ENCODE data around the gene CCDC93.

Gene CCDC93

GRCh38 chr2:118045286-118045685 is 31.4 kb upstream of the CCDC93 start:
- Histone ChIP-seq H3K4me1 (ENCODE audit: low read length) (peaks cover 39% of the 10 kb centered on the region), H2AFZ (ENCODE audit: low read depth, low read length) (no peak overlapping the region), H3K27ac (ENCODE audit: low read length) (no peak overlapping the region), H3K4me3 (ENCODE audit: low read length) (no peak overlapping the region), H3K36me3 (replicated peaks; ENCODE audit: low read depth, low read length) (no peaks in the 10 kb centered on the region), H3K27me3 (ENCODE audit: low read depth, low read length) (peaks cover 3% of the 10 kb centered on the region; the same call in 1 of the 2 replicates), H3K79me2 (ENCODE audit: low read length) (no peaks in the 10 kb centered on the region), H4K20me1 (ENCODE audit: insufficient read depth, low read length) (no peaks in the 10 kb centered on the region), H3K9ac (ENCODE audit: low read length) (no peak overlapping the region), H3K4me2 (ENCODE audit: low read length) (no peak overlapping the region), H3K9me3 (ENCODE audit: insufficient read depth, low read length) (no peaks in the 10 kb centered on the region)
- TF ChIP-seq CTCF (IDR thresholded peaks at IDR 0.05; ENCODE audit: low read depth, low read length) (no peak), EZH2phosphoT487 (IDR thresholded peaks at IDR 0.05; ENCODE audit: low read depth) (no peak)

- H3K9me3 ChIP-seq (ENCODE audit: insufficient read depth, low read length) = no peaks in the 10 kb centered on the region
- H4K20me1 ChIP-seq (ENCODE audit: insufficient read depth, low read length) = no peaks in the 10 kb centered on the region
- no peak overlapping the region for H3K27ac ChIP-seq (ENCODE audit: low read length)
- peaks cover 35% of the 10 kb centered on the region for H3K4me1 ChIP-seq (ENCODE audit: low read length)
- H3K79me2 ChIP-seq (ENCODE audit: low read length) = no peaks in the 10 kb centered on the region
- no peaks in the 10 kb centered on the region for H3K36me3 ChIP-seq (replicated peaks; ENCODE audit: low read depth, low read length)
- peaks cover 3% of the 10 kb centered on the region; the same call in 1 of the 2 replicates for H3K27me3 ChIP-seq (ENCODE audit: low read depth, low read length)
- H3K4me3 ChIP-seq (ENCODE audit: low read length) = no peak overlapping the region
- no peak overlapping the region for H3K9ac ChIP-seq (ENCODE audit: low read length)
- no peak overlapping the region for H2AFZ ChIP-seq (ENCODE audit: low read depth, low read length)
- no peak for TF ChIP-seq EZH2phosphoT487 (IDR thresholded peaks at IDR 0.05; ENCODE audit: low read depth)
- no peak for TF ChIP-seq CTCF (IDR thresholded peaks at IDR 0.05; ENCODE audit: low read depth, low read length)
- no peak overlapping the region for H3K4me2 ChIP-seq (ENCODE audit: low read length)
Observed at GRCh38 chr2:118044854-118045253, 31.0 kb upstream of the CCDC93 start.

- no peak overlapping the region for H3K4me2 ChIP-seq (ENCODE audit: low read length)
- TF ChIP-seq CTCF (IDR thresholded peaks at IDR 0.05; ENCODE audit: low read depth, low read length) (no peak), EZH2phosphoT487 (IDR thresholded peaks at IDR 0.05; ENCODE audit: low read depth) (no peak)
- H2AFZ ChIP-seq (ENCODE audit: low read depth, low read length) = no peak overlapping the region
- no peaks in the 10 kb centered on the region for H4K20me1 ChIP-seq (ENCODE audit: insufficient read depth, low read length)
- H3K9ac ChIP-seq (ENCODE audit: low read length) = no peak overlapping the region
- H3K36me3 ChIP-seq (replicated peaks; ENCODE audit: low read depth, low read length) = no peaks in the 10 kb centered on the region
- H3K27ac ChIP-seq (ENCODE audit: low read length) = no peak overlapping the region
- H3K9me3 ChIP-seq (ENCODE audit: insufficient read depth, low read length) = no peaks in the 10 kb centered on the region
- no peaks in the 10 kb centered on the region for H3K79me2 ChIP-seq (ENCODE audit: low read length)
- H3K4me1 ChIP-seq (ENCODE audit: low read length) = peaks cover 29% of the 10 kb centered on the region
- H3K4me3 ChIP-seq (ENCODE audit: low read length) = no peak overlapping the region
- peaks cover 3% of the 10 kb centered on the region; the same call in 1 of the 2 replicates for H3K27me3 ChIP-seq (ENCODE audit: low read depth, low read length)
Observed at GRCh38 chr2:118044103-118044716, 30.3 kb upstream of the CCDC93 start.

GRCh38 chr2:118040891-118041290 is 27.0 kb upstream of the CCDC93 start:
- H3K9me3 ChIP-seq (ENCODE audit: insufficient read depth, low read length) = no peaks in the 10 kb centered on the region
- no peak overlapping the region for H2AFZ ChIP-seq (ENCODE audit: low read depth, low read length)
- H3K4me2 ChIP-seq (ENCODE audit: low read length) = no peak overlapping the region
- no peaks in the 10 kb centered on the region for H3K79me2 ChIP-seq (ENCODE audit: low read length)
- TF ChIP-seq EZH2phosphoT487 (IDR thresholded peaks at IDR 0.05; ENCODE audit: low read depth) = no peak
- no peak for TF ChIP-seq CTCF (IDR thresholded peaks at IDR 0.05; ENCODE audit: low read depth, low read length)
- no peaks in the 10 kb centered on the region for H4K20me1 ChIP-seq (ENCODE audit: insufficient read depth, low read length)
- no peak overlapping the region for H3K4me3 ChIP-seq (ENCODE audit: low read length)
- H3K36me3 ChIP-seq (replicated peaks; ENCODE audit: low read depth, low read length) = no peaks in the 10 kb centered on the region
- H3K4me1 ChIP-seq (ENCODE audit: low read length) = no peaks in the 10 kb centered on the region
- peaks cover 3% of the 10 kb centered on the region; the same call in 1 of the 2 replicates for H3K27me3 ChIP-seq (ENCODE audit: low read depth, low read length)
- no peak overlapping the region for H3K27ac ChIP-seq (ENCODE audit: low read length)
- H3K9ac ChIP-seq (ENCODE audit: low read length) = no peak overlapping the region

Measured in OCI-LY3 (cell line).